NB4 (cell line): ENCODE data around the gene CDH26.

Source experiments
- POLR2A ChIP-seq: IDR thresholded peaks from 2 replicates; pipeline ENCODE4 v1.6.1; 2011; ENCODE audit warnings: mild to moderate bottlenecking; ENCODE audit not compliant: insufficient read length; ENCODE audit errors: extremely low read depth
- TF ChIP-seq, protein P1 (sequence below): IDR thresholded peaks from one replicate; pipeline ENCODE4 v1.5.1; 2012; ENCODE audit warnings: low read depth, low read length

DNA sequence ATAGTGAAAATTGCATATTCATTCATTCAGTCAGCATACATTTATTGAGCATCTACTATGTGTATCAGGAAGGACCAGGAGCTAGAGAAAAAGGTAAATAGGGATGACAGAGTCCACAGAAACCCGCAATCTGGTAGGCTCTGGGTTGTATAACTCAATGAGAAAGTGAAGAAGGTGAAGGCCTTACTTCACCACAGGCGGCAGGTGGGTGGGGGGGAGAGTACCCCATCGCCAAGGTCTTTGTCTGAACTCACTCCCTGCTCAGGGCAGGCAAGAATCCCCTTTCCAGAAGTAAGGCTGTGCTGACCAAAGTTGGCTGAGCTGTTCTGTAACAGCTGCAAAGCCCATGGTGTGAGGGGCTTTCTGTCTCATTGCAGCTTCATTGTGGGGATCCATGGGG, 81.3 kb downstream of the CDH26 start:
- TF ChIP-seq, protein P1, sequence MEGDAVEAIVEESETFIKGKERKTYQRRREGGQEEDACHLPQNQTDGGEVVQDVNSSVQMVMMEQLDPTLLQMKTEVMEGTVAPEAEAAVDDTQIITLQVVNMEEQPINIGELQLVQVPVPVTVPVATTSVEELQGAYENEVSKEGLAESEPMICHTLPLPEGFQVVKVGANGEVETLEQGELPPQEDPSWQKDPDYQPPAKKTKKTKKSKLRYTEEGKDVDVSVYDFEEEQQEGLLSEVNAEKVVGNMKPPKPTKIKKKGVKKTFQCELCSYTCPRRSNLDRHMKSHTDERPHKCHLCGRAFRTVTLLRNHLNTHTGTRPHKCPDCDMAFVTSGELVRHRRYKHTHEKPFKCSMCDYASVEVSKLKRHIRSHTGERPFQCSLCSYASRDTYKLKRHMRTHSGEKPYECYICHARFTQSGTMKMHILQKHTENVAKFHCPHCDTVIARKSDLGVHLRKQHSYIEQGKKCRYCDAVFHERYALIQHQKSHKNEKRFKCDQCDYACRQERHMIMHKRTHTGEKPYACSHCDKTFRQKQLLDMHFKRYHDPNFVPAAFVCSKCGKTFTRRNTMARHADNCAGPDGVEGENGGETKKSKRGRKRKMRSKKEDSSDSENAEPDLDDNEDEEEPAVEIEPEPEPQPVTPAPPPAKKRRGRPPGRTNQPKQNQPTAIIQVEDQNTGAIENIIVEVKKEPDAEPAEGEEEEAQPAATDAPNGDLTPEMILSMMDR, result no peak
- no peak for TF ChIP-seq POLR2A
